Measurements from ENCODE around the gene SPAG6. TPM values are rescaled to one million over a fixed set of nuclear protein-coding genes. Genes with fewer than 3 reads are reported as not detected.

The SPAG6 gene
- total RNA-seq, 4 donors from 2014 or later, result not detected

- Histone ChIP-seq H3K4me1 (peaks cover 0 to 33% (median 24%) of the 10 kb centered on the region in 3 donors), H3K27me3 (peaks cover 48% of the 10 kb centered on the region), H3K4me3 (no peak overlapping the region), H3K9me3 (peaks cover 0 to 12% (median 0%) of the 10 kb centered on the region in 3 donors), H3K36me3 (peaks cover 0 to 25% of the 10 kb centered on the region in 2 donors), H3K27ac (no peak overlapping the region)
- 68 to 70% methylated on average over 18 to 21 of the region's 25 CpGs for WGBS, 2 donors (ENCODE audit: low coverage in 1 of 2)
- TF ChIP-seq EP300 (IDR thresholded peaks at IDR 0.05) (no peak), POLR2A (IDR thresholded peaks at IDR 0.05) (no peak), POLR2AphosphoS5 (IDR thresholded peaks at IDR 0.05) (no peak), CTCF (IDR thresholded peaks at IDR 0.05) (no peak)
- no peak for ATAC-seq
These were observed 11.9 kb upstream of the SPAG6 start for GRCh38 chr10:22333167-22333974.

- WGBS, 2 donors (ENCODE audit: low coverage in 1 of 2), result 75 to 76% methylated on average over 5 to 14 of the region's 16 CpGs
- peaks cover 0 to 19% of the 10 kb centered on the region in 2 donors for H3K36me3 ChIP-seq
These were observed 11.4 kb upstream of the SPAG6 start for GRCh38 chr10:22333975-22334282.

GRCh38 chr10:22334414-22335172 lies 10.7 kb upstream of the SPAG6 start:
- WGBS, 2 donors (ENCODE audit: low coverage in 1 of 2), result 0 to 28% methylated on average over 3 to 10 of the region's 73 CpGs
- TF ChIP-seq EP300 (IDR thresholded peaks at IDR 0.05), result no peak
- TF ChIP-seq POLR2AphosphoS5 (IDR thresholded peaks at IDR 0.05), result no peak
- no peak for TF ChIP-seq CTCF (IDR thresholded peaks at IDR 0.05)
- TF ChIP-seq POLR2A (IDR thresholded peaks at IDR 0.05), result no peak
- H3K27me3 ChIP-seq, result peaks cover 60% of the 10 kb centered on the region

More at GRCh38 chr10:22333975-22334282, 11.4 kb upstream of the SPAG6 start:
- TF ChIP-seq POLR2A (IDR thresholded peaks at IDR 0.05) (no peak), POLR2AphosphoS5 (IDR thresholded peaks at IDR 0.05) (no peak), EP300 (IDR thresholded peaks at IDR 0.05) (no peak)
- no peak for ATAC-seq
- Histone ChIP-seq H3K27me3 (peaks cover 53% of the 10 kb centered on the region), H3K4me1 (peaks cover 0 to 33% (median 24%) of the 10 kb centered on the region in 3 donors), H3K4me3 (no peak overlapping the region), H3K9me3 (peaks cover 0 to 12% (median 0%) of the 10 kb centered on the region in 3 donors), H3K27ac (no peak overlapping the region)

GRCh38 chr10:22335173-22335933 lies 9.9 kb upstream of the SPAG6 start:
- Histone ChIP-seq H3K36me3 (peaks cover 0 to 5% of the 10 kb centered on the region in 2 donors), H3K27ac (peak overlapping the region in 1 of 4 donors; percentile 2), H3K27me3 (peaks cover 61% of the 10 kb centered on the region), H3K4me3 (peak overlapping the region; percentile 28 to 53), H3K9me3 (peaks cover 0 to 12% (median 0%) of the 10 kb centered on the region in 3 donors), H3K4me1 (peaks cover 0 to 41% (median 27%) of the 10 kb centered on the region in 3 donors)
- WGBS, 2 donors (ENCODE audit: low coverage in 1 of 2), result 3% methylated on average over 8 of the region's 71 CpGs; no CpG with 5 or more reads in 1 of the 2 donors
- peak; percentile 61 for ATAC-seq
- TF ChIP-seq EP300 (IDR thresholded peaks at IDR 0.05), result no peak
- TF ChIP-seq CTCF (IDR thresholded peaks at IDR 0.05), result peak in 3 of 4 experiments; percentile 14 to 52 (median 27)
- peak; percentile 58 for TF ChIP-seq POLR2AphosphoS5 (IDR thresholded peaks at IDR 0.05)

More at GRCh38 chr10:22334414-22335172, 10.7 kb upstream of the SPAG6 start:
- peaks cover 0 to 12% (median 0%) of the 10 kb centered on the region in 3 donors for H3K9me3 ChIP-seq
- no peak for ATAC-seq
- peaks cover 0 to 35% (median 24%) of the 10 kb centered on the region in 3 donors for H3K4me1 ChIP-seq
- H3K4me3 ChIP-seq, result peak overlapping the region; percentile 28 to 53
- peak overlapping the region in 1 of 4 donors; percentile 2 for H3K27ac ChIP-seq
- H3K36me3 ChIP-seq, result peaks cover 0 to 13% of the 10 kb centered on the region in 2 donors
